ENCODE results near the gene G6PC2. TPM values are rescaled to one million over a fixed set of nuclear protein-coding genes. Genes with fewer than 3 reads are reported as not detected.

Gene G6PC2
- total RNA-seq, 1 donor from 2014 or later = not detected

GRCh38 chr2:168904358-168904757 is 3.3 kb downstream of the G6PC2 start:
- no peak for DNase-seq (ENCODE audit: extremely low spot score in 2 of 2)
- TF ChIP-seq POLR2AphosphoS5 (IDR thresholded peaks at IDR 0.05; ENCODE audit: insufficient read depth in 1 of 2, low read depth in 1 of 2) (no peak), CTCF (IDR thresholded peaks at IDR 0.05) (no peak), POLR2A (IDR thresholded peaks at IDR 0.05) (no peak)
- no peaks in the 10 kb centered on the region for H3K27me3 ChIP-seq
- no peaks in the 10 kb centered on the region for H3K9me3 ChIP-seq
- H3K4me3 ChIP-seq = no peak overlapping the region
- no peaks in the 10 kb centered on the region for H3K4me1 ChIP-seq
- H3K27ac ChIP-seq = no peak overlapping the region
- H3K36me3 ChIP-seq = no peaks in the 10 kb centered on the region
- intact Hi-C loops (cut with DNase I) = no loop called here

- no peak overlapping the region for H3K27ac ChIP-seq
- no peak for TF ChIP-seq POLR2A (IDR thresholded peaks at IDR 0.05)
- no peak for TF ChIP-seq POLR2AphosphoS5 (IDR thresholded peaks at IDR 0.05; ENCODE audit: insufficient read depth in 1 of 2, low read depth in 1 of 2)
- intact Hi-C loops (cut with DNase I) = no loop called here
- H3K9me3 ChIP-seq = no peaks in the 10 kb centered on the region
- H3K36me3 ChIP-seq = no peaks in the 10 kb centered on the region
- no peak for DNase-seq (ENCODE audit: extremely low spot score in 2 of 2)
- no peak overlapping the region for H3K4me3 ChIP-seq
- no peaks in the 10 kb centered on the region for H3K4me1 ChIP-seq
- H3K27me3 ChIP-seq = no peaks in the 10 kb centered on the region
Observed at GRCh38 chr2:168907940-168908662, 7.0 kb downstream of the G6PC2 start.

GRCh38 chr2:168910330-168910729 is 9.2 kb downstream of the G6PC2 start:
- DNase-seq (ENCODE audit: extremely low spot score in 2 of 2) = no peak
- Histone ChIP-seq H3K27ac (no peak overlapping the region), H3K4me3 (no peak overlapping the region), H3K36me3 (no peaks in the 10 kb centered on the region), H3K9me3 (no peaks in the 10 kb centered on the region), H3K4me1 (no peaks in the 10 kb centered on the region), H3K27me3 (no peaks in the 10 kb centered on the region)
- no peak for TF ChIP-seq CTCF (IDR thresholded peaks at IDR 0.05)
- TF ChIP-seq POLR2AphosphoS5 (IDR thresholded peaks at IDR 0.05; ENCODE audit: insufficient read depth in 1 of 2, low read depth in 1 of 2) = no peak
- TF ChIP-seq POLR2A (IDR thresholded peaks at IDR 0.05) = no peak
- intact Hi-C loops (cut with DNase I) = no loop called here

DNA sequence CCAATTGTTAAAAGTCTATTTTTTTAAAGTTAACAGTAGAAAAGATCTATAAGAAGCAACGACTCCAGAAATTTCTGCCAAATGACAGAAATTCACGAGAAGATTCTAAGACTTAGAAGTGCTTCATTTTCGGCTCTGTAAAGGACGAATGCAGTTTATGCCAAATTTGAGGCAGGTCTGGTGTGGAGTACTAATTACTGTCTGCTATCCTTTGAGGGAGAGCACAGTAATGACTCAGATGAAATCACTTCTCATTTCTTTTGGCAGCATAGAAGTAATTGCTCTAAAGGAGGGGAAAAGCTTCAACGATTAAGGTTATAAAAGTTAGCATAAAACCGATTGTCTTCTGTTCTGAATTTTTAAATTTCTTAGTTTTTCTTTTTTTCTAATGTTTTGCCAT is 11.4 kb downstream of the G6PC2 start:
- H3K27me3 ChIP-seq = no peaks in the 10 kb centered on the region
- no peaks in the 10 kb centered on the region for H3K9me3 ChIP-seq
- H3K4me3 ChIP-seq = no peak overlapping the region
- intact Hi-C loops (cut with DNase I) = no loop called here
- no peaks in the 10 kb centered on the region for H3K36me3 ChIP-seq
- no peak for DNase-seq (ENCODE audit: extremely low spot score in 2 of 2)
- no peaks in the 10 kb centered on the region for H3K4me1 ChIP-seq
- TF ChIP-seq POLR2A (IDR thresholded peaks at IDR 0.05) (no peak), CTCF (IDR thresholded peaks at IDR 0.05) (no peak), POLR2AphosphoS5 (IDR thresholded peaks at IDR 0.05; ENCODE audit: insufficient read depth in 1 of 2, low read depth in 1 of 2) (no peak)
- H3K27ac ChIP-seq = no peak overlapping the region

- Histone ChIP-seq H3K36me3 (no peaks in the 10 kb centered on the region), H3K4me1 (no peaks in the 10 kb centered on the region), H3K4me3 (peak overlapping the region in 1 of 2 donors; percentile 27), H3K27ac (no peak overlapping the region), H3K9me3 (no peaks in the 10 kb centered on the region), H3K27me3 (no peaks in the 10 kb centered on the region)
- intact Hi-C loops (cut with DNase I) = no loop called here
- no peak for DNase-seq (ENCODE audit: extremely low spot score in 2 of 2)
- TF ChIP-seq POLR2A (IDR thresholded peaks at IDR 0.05) = no peak
- no peak for TF ChIP-seq POLR2AphosphoS5 (IDR thresholded peaks at IDR 0.05; ENCODE audit: insufficient read depth in 1 of 2, low read depth in 1 of 2)
- TF ChIP-seq CTCF (IDR thresholded peaks at IDR 0.05) = no peak
Observed at GRCh38 chr2:168912901-168913369, 11.8 kb downstream of the G6PC2 start.
